ENCODE measurements around the gene LDLRAD3.

The LDLRAD3 gene

GRCh38 chr11:36054628-36055027 is 110.8 kb downstream of the LDLRAD3 start:
- DNase-seq, result no peak

GRCh38 chr11:36056160-36056751 is 112.4 kb downstream of the LDLRAD3 start:
- no peak for DNase-seq

GRCh38 chr11:36057379-36058042 is 113.6 kb downstream of the LDLRAD3 start:
- DNase-seq, result no peak

GRCh38 chr11:36059660-36060059 is 115.8 kb downstream of the LDLRAD3 start:
- DNase-seq, result no peak

- DNase-seq, result no peak
Measured at GRCh38 chr11:36060926-36061325, 117.1 kb downstream of the LDLRAD3 start.

- DNase-seq, result no peak
Measured at GRCh38 chr11:36061471-36061870, 117.6 kb downstream of the LDLRAD3 start.

GRCh38 chr11:36062796-36063365 is 119.0 kb downstream of the LDLRAD3 start:
- no peak for DNase-seq

- no peak for DNase-seq
Measured at GRCh38 chr11:36065436-36065835, 121.6 kb downstream of the LDLRAD3 start.

- DNase-seq, result no peak
Measured at GRCh38 chr11:36066891-36067290, 123.0 kb downstream of the LDLRAD3 start.

- peak; percentile 40 for DNase-seq
Measured at GRCh38 chr11:36069576-36070212, 125.8 kb downstream of the LDLRAD3 start.

GRCh38 chr11:36070213-36070953 is 126.5 kb downstream of the LDLRAD3 start:
- no peak for DNase-seq

- DNase-seq, result no peak
Measured at GRCh38 chr11:36070954-36071330, 127.1 kb downstream of the LDLRAD3 start.

- DNase-seq, result no peak
Measured at GRCh38 chr11:36071917-36072500, 128.1 kb downstream of the LDLRAD3 start.

- DNase-seq, result no peak
Measured at GRCh38 chr11:36073411-36074203, 129.7 kb downstream of the LDLRAD3 start.

GRCh38 chr11:36074941-36075431 is 131.1 kb downstream of the LDLRAD3 start:
- no peak for DNase-seq

- no peak for DNase-seq
Measured at GRCh38 chr11:36077368-36077767, 133.5 kb downstream of the LDLRAD3 start.

- no peak for DNase-seq
Measured at GRCh38 chr11:36077886-36078685, 134.2 kb downstream of the LDLRAD3 start.

- no peak for DNase-seq
Measured at GRCh38 chr11:36078686-36079055, 134.8 kb downstream of the LDLRAD3 start.

GRCh38 chr11:36079878-36080675 is 136.2 kb downstream of the LDLRAD3 start:
- DNase-seq, result no peak

- DNase-seq, result no peak
Measured at GRCh38 chr11:36081274-36081945, 137.5 kb downstream of the LDLRAD3 start.
